ENCODE data around the gene RUNX2.

Gene RUNX2

GRCh38 chr6:45658400-45658799 is 330.3 kb downstream of the RUNX2 start:
- no peak for ATAC-seq

GRCh38 chr6:45658958-45659357 is 330.8 kb downstream of the RUNX2 start:
- no peak for TF ChIP-seq TCF4 (CRISPR knock-in tag; IDR thresholded peaks at IDR 0.05; ENCODE audit: borderline replicate concordance)
- no peak for ATAC-seq

More at GRCh38 chr6:45658400-45658799, 330.3 kb downstream of the RUNX2 start:
- TF ChIP-seq POU6F1 (CRISPR knock-in tag; IDR thresholded peaks at IDR 0.05; ENCODE audit: borderline replicate concordance, low read depth) (no peak), ZNF565 (CRISPR knock-in tag; conservative IDR thresholded peaks at IDR 0.05; ENCODE audit: low read depth) (no peak), TCF4 (CRISPR knock-in tag; IDR thresholded peaks at IDR 0.05; ENCODE audit: borderline replicate concordance) (no peak), CSRNP3 (CRISPR knock-in tag; IDR thresholded peaks at IDR 0.05) (no peak), CREB5 (CRISPR knock-in tag; IDR thresholded peaks at IDR 0.05; ENCODE audit: low read depth) (no peak), ARNTL (CRISPR knock-in tag; IDR thresholded peaks at IDR 0.05; ENCODE audit: borderline replicate concordance, low read depth) (no peak), PPARA (CRISPR knock-in tag; IDR thresholded peaks at IDR 0.05; ENCODE audit: borderline replicate concordance) (no peak), SNAI2 (CRISPR knock-in tag; IDR thresholded peaks at IDR 0.05) (no peak)

GRCh38 chr6:45661661-45662060 is 333.5 kb downstream of the RUNX2 start:
- no peak for TF ChIP-seq ZNF565 (CRISPR knock-in tag; conservative IDR thresholded peaks at IDR 0.05; ENCODE audit: low read depth)
- TF ChIP-seq ZFP3 (CRISPR knock-in tag; IDR thresholded peaks at IDR 0.05): no peak
- TF ChIP-seq CSDC2 (CRISPR knock-in tag; IDR thresholded peaks at IDR 0.05): no peak
- no peak for TF ChIP-seq ZFP30 (CRISPR knock-in tag; IDR thresholded peaks at IDR 0.05)
- no peak for TF ChIP-seq TCF4 (CRISPR knock-in tag; IDR thresholded peaks at IDR 0.05; ENCODE audit: borderline replicate concordance)
- TF ChIP-seq PATZ1 (CRISPR knock-in tag; IDR thresholded peaks at IDR 0.05; ENCODE audit: borderline replicate concordance): no peak
- TF ChIP-seq POU6F1 (CRISPR knock-in tag; IDR thresholded peaks at IDR 0.05; ENCODE audit: borderline replicate concordance, low read depth): no peak
- TF ChIP-seq ISL1 (CRISPR knock-in tag; IDR thresholded peaks at IDR 0.05): no peak
- TF ChIP-seq ESRRG (CRISPR knock-in tag; IDR thresholded peaks at IDR 0.05): no peak
- TF ChIP-seq ZNF8 (CRISPR knock-in tag; IDR thresholded peaks at IDR 0.05): no peak
- TF ChIP-seq BACH2 (CRISPR knock-in tag; IDR thresholded peaks at IDR 0.05; ENCODE audit: borderline replicate concordance): no peak
- no peak for TF ChIP-seq PPARA (CRISPR knock-in tag; IDR thresholded peaks at IDR 0.05; ENCODE audit: borderline replicate concordance)
- no peak for TF ChIP-seq RARB (CRISPR knock-in tag; IDR thresholded peaks at IDR 0.05)
- TF ChIP-seq CSRNP3 (CRISPR knock-in tag; IDR thresholded peaks at IDR 0.05): no peak
- ATAC-seq: no peak
